MV-4-11 (cell line): Measurements from ENCODE around the gene DCTN1.
"Not testable (repeated sequence)": the region's sequence is repeated elsewhere in the genome, so short reads cannot be mapped to it uniquely, and the experiment has no call there.

Source experiments
- DNase-seq: peaks from one replicate; lab custom pipeline; 2025; lab: John Stamatoyannopoulos, UW

Gene DCTN1

DNA sequence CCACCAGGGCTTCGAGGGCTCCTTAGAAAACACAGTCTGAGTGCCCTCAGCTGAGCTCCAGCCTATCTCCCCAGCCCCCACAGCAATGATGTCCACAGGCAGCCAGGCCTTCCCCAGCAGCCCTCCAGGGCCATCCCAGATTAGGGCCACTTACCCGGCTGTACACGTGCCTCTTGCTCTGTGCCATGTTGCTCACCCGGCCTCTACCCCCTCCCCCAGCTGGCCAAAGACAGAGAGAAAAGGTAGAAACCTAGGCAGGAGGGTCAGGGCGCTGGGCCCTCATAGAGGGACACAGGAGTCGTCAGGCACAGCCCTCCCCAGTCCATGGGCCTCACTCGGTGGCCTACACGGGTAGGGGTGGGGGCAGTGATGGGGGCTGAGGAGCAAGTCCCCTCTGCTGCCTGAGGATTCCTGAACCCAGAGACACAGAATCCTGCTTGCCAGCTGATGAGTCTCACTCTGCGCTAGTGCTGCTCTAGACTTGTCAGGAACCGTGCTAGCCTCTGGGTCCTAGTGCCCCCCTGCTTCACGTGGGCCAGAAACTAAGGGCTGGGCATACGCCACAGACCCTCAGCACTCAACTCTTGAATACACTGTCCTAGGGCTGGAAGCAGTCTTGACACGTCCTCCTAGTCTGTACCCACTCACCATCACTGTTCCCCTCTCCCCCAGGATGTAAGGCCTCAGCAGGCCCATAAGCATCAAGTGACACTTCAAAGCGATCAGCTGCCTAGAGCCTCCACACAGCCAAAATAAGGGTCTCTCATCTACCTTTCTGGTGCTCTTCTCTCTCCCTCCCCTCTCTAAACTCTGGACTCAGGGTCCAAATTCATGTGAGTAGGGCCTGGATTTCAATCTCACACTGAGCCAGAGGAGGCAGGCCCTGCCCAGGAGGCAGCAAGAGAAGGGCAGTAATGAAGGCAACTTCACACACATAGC is at the start of gene DCTN1:
Gene DCTN1 (minus strand): TSS at position 461 of the 939 bp plus-strand sequence. CDS start 274 bp downstream, at position 187.
- no peak for DNase-seq

DNA sequence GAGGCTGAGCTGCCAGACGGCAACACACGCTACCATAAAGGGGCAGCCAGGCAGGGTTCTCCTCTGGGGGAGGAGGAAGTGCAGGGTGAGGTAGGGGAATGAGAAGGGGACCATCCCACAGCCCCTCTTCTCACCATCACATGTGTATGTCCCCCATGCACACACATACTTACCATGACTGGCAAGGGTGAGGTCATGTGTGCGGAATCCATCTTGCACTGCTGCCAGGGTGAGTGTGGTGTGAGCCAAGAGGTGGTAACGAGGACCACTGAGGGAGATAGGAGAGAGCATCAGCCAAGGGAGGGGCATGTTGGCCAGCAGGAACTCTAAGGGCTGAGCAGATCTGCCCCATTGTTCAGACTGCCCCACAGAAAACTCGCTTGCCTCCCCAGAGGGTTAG is 48.6 kb upstream of the DCTN1 start:
- DNase-seq: no peak

DNA sequence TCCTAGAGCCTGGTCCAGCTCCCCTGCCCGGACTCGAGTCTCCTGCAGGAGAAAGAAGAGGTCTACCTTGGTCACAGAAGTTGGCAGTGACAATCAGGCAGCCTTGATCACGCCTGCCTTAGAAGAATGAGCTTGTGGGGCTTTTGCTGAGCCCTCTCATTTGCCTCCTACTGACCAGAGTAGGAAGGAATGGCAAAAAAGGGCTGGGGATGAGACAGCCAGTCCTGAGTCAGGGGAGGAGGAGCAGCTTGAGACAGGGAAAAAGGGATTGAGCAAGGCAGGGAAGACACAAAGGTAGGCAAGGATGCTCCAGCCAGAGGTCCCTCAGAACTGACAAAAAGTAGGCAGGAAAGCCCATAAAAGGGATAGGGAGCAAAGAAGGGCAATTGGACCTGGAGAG is 47.4 kb upstream of the DCTN1 start:
- DNase-seq: no peak

DNA sequence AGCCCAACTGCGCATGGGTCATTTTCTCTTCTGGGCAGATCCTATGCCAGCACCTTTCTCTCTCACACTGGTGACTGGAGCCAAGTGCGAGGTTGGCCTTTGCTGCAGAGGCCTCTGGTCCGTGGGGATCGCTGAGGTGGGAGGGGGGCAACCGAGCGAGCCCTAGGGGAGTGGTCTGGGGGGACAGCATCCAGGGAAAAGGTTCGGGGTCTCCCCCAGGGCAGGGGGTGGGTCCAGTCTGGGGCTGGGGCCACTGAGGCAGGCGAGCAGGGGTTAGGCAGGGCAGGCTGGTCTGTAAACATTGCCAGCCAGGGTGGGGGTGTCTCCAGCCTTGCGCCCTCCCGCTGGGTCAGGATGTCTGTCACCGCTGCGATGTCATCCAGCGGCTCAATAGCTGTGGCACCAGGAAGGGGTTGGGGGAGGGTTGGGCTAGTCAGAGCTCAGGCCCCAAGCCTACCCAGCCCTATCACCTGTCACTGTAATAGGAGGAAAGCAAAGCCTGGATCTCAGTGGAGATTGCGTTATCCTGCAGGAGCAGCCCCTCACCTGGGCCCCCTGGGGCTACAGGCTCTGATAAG is 46.2 kb upstream of the DCTN1 start:
- DNase-seq: no peak

DNA sequence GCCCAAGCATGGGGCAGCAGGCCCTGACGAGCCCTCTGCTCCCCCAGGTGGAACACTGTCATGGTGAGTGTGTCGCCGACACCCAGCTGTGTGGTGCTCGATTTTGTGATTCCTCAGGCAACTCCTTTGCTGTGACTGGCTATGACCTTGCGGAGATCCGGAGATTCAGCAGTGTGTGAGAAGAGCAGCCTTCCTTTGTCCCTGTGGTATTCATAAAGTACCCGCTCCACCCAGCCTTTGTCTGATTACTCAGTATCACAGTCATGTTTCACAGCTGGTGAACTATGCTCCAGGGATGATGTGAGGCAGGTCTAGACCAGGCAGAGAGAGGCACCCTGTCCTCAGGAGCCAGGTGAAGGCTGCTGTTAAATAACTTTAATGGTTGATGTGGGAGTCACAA is 45.4 kb upstream of the DCTN1 start:
- DNase-seq: no peak

DNA sequence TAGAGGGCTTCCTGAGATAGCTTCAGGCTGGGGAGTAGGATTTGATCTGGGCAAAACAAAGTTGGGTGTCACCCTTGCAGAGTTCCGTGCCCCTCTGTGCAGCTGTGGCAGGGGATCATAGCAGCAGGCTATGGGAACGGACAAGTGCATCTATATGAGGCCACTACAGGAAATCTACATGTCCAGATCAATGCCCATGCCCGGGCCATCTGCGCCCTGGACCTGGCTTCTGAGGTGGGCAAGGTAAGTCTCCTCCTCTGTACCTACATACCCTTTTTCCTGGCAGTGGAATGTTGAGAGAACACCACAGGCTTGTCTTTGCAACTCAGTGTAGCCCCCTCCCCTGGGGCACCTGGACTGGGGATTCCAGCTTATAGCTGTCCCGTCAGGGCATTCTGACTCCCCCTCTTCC is 44.9 kb upstream of the DCTN1 start:
- no peak for DNase-seq

DNA sequence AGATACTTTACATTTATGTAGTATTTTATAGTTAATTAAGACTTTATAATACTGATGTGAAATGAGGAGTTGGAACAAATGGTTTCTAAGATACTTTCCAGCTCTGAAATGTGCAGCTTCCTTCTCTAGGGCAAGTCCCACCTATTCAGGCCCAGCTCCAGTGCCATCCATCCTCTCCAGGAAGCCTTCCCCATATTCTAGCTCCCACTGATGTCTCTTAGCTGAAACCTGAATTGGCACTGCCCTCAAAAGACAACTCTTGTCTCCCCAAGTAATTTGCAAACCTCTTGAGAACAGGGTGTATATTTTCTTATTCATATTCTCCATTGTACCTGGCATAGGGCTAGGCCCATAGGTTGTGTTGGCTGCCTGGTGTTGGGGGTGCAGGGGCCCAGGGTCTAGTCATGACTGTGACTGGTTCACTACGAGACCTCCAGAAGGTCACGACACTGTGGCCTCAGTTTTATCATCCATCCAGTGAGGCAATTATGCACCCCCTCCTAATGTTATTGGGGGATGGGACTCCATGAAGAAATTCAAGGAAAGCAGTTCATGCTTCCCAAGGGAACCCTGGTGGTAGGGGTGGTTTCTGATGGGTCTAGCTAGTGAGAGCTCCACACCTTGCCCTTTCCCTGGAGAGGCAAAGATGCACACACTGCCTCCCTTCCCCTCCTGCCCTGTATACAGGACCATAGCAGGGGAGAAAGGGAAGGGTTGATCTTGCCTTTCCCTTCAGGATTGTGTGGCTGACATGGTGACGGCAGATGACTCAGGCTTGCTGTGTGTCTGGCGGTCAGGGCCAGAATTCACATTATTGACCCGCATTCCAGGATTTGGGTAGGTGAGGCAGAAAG is 44.3 kb upstream of the DCTN1 start:
- DNase-seq: no peak

DNA sequence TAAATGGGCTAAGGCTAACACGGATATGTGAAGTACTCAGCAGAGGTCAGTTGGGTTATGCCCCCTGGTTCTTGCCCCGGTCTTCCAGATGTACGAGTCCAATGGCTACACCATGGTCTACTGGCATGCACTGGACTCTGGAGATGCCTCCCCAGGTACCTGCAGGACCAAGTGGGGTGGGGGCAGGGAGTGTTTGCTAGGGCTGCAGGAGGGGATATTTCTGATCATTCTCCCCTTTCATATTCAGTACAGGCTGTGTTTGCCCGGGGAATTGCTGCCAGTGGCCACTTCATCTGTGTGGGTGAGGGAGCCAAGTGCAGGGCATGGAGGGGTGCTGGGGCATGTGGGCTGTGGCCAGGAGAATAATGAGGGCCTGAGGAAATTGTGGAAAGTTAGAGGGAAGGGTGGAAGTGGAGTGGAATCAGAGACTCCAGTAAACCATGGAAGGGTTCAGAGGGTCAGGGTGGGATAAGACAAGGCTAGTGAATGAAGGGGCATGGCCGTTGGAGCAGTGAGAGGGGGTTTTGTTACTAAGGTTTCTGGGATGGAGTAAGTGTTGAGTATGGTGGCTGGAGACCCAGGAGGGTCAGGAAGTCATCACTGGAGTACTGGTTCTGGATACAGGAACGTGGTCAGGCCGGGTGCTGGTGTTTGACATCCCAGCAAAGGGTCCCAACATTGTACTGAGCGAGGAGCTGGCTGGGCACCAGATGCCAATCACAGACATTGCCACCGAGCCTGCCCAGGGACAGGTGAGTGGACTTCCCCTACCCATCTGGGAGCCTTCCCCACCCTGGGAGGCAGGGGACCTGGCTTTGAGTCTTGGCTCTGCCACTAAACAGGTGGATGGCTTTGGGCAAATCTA is 43.4 kb upstream of the DCTN1 start:
- DNase-seq: no peak

DNA sequence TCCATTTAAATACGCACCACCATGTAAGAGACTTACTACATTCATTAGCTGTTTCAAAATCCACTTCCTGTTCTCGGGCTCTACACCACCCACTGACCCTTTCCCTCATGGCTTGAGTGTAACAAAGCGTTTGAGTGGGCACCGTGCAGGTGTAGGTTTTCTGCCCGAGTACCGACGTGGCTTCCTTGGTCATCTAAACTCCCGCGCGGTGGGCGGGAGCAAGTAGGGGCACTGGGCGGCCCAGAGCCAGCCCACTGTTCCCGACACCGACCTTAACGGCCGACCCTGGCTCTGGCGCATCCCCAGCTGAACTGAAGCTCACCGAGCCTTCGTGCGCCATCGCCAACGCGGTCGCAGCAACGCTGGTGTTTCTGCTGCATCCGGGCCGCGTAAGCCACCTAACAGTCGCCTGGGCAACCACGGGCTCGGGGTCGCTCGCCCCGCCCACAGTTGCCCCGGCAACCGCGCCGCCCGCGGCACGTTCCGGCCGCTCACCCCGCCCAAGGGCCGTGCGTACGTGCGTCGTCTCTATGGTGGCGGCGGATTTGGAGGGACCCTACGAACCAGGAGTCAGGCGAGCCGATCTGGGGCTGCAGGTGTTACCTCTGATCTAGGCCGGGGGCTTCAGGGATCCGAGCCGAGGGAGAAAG is 41.2 kb upstream of the DCTN1 start, which contains the start of the genes C2orf81 and WDR54:
Gene C2orf81 (minus strand): TSS at position 399 of the 650 bp plus-strand sequence. CDS start 59 bp downstream, at position 340.
Gene WDR54 (plus strand): TSS at position 510 of the 650 bp plus-strand sequence. CDS start 424 bp downstream, outside the sequence.
- DNase-seq: peak; percentile 89

DNA sequence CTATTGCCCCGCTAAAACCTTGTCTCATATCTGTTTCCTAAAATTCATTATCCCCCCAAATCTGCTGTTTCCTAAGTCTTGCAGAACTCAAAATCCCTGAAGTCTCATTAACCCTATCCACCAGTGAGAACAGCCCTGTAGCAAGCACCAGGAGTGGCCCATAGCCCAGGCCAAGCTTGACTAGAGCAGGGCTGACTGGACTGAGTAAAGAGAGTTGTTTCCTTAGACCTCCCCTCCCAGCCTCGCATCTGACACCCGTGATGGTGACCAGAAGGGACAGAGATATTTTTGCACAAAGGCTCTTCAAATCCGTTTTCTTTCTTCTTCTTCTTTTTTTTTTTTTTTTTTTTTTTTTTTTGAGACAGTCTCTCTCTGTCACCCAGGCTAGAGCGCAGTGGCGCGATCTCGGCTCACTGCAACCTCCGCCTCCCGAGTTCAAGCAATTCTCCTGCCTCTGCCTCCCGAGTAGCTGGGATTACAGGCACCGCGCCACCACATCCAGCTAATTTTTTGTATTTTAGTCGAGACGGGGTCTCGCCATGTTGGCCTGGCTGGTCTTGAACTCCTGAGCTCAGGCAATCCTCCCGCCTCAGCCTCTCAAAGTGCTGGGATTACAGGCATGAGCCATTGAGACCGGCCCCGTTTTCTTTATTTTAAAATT is 40.5 kb upstream of the DCTN1 start:
- not testable (repeated sequence) for DNase-seq

DNA sequence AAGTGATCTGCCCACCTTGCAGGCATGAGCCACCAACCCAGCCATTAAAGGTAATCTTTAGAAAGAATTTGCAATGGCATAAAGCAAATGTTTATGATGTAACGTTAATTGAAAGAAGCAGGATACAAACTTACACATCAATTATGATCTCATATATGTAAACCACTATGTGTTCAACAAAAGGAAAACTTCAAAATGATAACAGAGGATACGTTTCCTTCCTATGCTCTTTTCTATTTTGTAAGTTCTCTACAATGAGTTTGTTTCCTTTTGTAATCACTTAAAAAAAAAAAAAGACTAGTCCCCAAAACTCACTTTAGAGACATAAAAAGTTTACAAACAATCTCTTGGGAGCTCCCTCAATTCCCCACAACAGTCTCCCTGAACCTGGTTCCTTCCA is 39.9 kb upstream of the DCTN1 start:
- DNase-seq: no peak

DNA sequence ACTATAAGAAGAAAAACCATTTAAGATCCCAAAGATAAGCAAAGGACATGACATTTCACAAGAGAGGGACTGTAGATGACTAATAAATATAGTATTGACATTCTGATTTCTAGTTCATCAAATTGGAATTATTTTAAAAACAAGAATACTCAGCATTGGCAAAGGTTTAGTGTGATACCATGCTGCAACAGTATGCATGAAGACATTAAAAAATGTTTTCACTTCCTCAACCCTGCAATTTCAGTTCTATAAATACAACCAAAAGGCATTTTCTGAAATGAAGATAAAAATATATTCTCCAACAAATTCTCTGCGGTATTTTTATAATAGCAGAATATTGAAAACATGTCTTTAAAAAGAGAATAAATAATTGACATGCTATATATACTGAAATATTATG is 39.2 kb upstream of the DCTN1 start:
- peak; percentile 58 for DNase-seq

DNA sequence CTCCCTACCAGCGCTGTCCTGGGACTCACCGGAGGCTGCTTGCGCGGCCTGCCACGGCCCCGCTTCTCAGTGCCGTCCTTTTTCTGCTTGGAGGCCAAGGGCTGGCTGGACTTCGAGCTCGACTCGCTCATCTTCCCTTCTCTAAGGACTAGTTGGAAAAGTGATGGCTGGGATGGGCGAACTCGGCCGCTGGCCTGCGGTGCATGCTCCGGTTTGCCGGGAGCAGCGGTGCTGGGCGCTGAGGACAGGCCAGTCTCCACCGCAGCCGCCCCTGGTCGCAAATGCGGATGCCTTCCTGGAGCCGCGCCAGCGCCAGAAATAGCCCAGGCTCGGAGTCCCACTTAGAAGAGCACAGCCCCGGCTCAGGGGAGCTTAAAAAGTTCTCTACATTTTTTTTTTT is 38.2 kb upstream of the DCTN1 start:
- DNase-seq: peak; percentile 38

DNA sequence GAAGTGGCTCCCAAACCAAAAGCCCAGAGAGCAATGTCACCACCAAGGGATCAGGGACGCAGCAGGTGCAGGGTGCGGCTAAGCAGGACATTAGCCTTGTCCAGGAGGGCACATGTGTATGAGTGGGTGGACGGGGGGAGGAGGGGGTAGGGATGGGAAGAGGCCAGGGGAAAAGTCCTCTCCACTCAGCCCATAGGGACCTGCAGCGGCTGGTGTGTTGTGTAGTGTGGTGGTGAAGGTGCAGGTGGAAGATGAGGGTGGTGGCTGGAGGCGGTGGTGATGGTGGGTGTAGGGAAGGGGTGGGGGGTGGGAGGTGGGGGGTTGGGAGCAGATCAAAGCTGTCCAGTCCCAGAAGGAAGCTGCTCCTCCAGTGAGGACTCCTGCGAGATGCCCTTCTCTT is 37.7 kb upstream of the DCTN1 start:
- no peak for DNase-seq

DNA sequence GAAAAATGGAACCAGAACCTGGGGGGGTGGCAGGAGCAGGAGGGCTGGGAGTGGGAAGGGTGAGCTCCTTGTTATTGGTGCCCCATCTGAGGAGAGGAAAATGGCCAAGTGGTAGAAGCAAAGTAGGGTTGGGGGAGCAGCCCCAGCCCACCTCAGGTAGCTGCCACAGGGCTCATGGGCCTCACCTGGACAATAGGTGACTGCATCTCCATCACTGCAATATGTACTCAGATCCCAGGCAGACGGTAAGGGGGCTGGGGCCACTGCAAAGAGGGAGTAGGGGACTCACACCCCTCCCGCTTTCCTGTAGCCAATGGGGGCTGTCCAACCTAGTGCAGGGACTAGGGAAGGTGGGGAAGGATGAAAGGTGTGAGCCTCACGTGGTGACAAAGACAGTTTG is 37.1 kb upstream of the DCTN1 start:
- DNase-seq: no peak

DNA sequence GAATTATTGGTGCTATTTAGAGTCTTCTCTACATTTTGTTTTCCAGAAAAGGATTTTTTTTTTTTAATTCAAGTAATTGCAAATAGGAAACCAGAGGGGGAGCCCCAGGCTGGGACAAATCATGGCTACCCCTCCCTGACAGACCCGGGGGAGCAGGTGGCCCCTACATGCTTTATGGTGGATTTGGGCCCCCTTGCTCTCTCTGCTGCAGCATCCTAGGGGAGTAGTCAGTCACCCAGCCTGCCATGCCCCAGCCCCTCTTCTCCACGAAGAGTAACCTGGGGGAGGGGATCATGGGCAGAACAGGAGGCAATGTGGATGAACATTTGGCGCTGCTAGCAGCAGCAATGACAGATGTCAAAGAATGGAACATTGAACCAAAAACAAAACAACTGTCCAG is 36.7 kb upstream of the DCTN1 start:
- no peak for DNase-seq

DNA sequence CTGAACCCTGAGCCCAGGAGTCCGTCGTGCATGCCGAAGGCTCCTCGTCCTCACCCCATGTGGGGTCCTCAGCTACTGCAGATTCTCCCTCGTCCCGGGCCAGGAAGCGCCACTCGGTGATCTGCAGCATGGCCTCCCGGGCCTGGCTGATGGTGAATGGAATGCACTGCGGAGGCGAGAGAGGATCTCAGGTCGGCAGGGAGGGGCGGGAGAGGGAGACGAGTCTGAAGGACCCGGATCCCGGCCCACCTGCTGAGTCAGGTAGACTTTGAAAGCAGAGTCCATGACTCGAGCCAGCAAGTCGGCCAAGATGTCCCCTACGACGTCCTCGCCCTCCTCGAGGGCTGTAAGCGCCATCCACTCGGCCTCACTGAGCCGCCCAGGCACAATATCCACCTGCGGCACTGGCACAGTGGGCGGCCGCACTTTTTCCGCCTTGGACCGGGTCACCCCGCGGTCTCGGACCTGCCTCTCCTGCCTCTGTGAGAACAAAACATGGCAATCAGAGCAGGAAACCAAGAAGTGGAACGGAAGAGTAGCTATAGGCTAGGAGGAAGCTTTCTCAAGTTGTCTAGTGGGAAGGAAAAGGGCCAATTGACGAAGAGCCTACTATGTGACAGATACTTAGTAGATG is 35.8 kb upstream of the DCTN1 start:
- no peak for DNase-seq

DNA sequence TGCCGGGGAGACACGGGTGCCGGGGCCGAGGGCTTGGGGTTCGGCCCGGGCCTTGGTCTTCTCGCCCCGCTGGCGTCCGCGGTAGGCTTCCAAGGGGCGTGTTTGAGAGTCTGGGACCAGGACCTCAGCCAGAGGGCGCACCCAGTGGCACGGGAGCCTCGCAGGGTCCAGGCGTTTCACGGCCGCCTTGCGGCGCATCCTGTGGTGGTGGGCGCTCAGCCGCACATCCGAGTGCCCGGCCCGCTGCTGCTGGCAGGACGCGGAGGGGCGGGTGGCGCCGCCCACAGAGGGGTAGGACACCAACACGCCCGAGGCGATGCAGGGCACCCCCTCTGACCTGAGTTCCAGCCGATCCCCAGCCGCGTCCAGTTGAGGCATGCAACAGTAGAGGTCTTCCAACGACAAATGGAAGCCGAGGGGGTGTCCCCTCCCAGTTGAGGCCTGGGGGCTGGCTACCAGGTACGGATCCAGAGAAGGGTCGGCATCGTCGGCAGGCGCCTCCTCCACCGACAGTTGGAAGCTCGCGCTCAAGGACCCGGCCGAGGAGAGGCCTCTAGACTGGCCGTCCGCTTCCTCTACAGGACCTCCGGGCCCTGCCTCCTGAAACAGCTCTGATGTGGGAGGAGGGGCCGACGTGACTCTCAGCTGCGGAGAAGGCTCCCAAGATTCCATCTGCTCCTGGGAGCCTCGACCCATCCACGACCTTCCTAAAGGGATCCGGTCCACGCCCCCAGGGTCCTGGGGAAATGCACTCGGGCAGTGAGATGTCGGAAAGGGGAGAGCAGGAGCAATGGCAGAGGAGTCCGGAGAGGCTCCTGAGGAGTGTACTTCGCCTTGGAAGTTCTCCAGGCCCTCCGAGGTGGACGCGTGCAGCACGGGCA is 35.0 kb upstream of the DCTN1 start:
- no peak for DNase-seq

DNA sequence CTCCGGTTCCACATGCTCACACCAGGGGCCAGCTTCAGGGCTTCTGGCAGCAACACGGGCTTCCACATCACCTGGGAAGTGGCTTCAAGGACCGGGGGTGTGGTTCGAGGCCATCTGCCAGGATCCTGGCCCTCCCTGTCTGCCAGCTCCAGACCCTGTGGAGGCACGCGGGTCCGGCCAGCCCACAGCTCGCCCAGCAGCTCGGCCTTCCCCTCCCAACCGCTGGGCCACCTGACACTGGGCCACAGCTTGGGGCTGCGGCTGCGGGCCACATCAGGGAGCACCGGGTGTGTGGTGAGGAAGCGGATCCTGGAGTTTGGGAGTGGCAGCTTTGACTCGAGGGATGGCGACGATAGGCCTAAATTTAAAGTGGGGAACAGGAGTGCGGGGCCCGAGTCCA is 34.3 kb upstream of the DCTN1 start:
- no peak for DNase-seq
